PC-9 (cell line): Measurements from ENCODE around the gene KRT76.

Source experiments
- CTCF ChIP-seq: fragments of 200-600 bp; sonication (generic); conservative IDR thresholded peaks from 2 replicates; pipeline ENCODE4 v1.6.1; 2017; ENCODE audit warnings: mixed run types, antibody characterized with exemption, mild to moderate bottlenecking, moderate library complexity
- EZH2 ChIP-seq: fragments of 200-600 bp; sonication (generic); IDR thresholded peaks from 2 replicates; pipeline ENCODE4 v1.8.0; 2017; ENCODE audit warnings: antibody characterized with exemption, low read depth

GRCh38 chr12:52820521-52820920 lies 43.4 kb upstream of the KRT76 start:
- TF ChIP-seq CTCF: no peak
- no peak for TF ChIP-seq EZH2
